HepG2 (cell line): ENCODE measurements around the gene ARFGEF2. TPM values are rescaled to one million over a fixed set of nuclear protein-coding genes. Genes with fewer than 3 reads are reported as not detected.

Experiments used
- AGO2 ChIP-seq: fragments of 200-400 bp; formaldehyde crosslinking; optimal IDR thresholded peaks from 2 replicates; pipeline ENCODE3; 2017; ENCODE audit warnings: mild to moderate bottlenecking, low read depth, low read length, moderate library complexity
- BCL6 ChIP-seq: IDR thresholded peaks from 2 replicates; pipeline ENCODE4 v1.6.1; 2016; ENCODE audit warnings: missing genetic modification reagents, missing compliant biosample characterization
- CSRNP2 ChIP-seq: sonication (generic); formaldehyde crosslinking; conservative IDR thresholded peaks from 2 replicates; pipeline ENCODE4 v1.8.0; 2022; ENCODE audit warnings: low read depth, missing genetic modification reagents
- DPF2 ChIP-seq: sonication (generic); formaldehyde crosslinking; IDR thresholded peaks from 2 replicates; pipeline ENCODE4 v1.4.0; 2020; ENCODE audit warnings: mild to moderate bottlenecking, low read depth, missing genetic modification reagents, borderline replicate concordance
- ERF ChIP-seq: IDR thresholded peaks from 2 replicates; pipeline ENCODE4 v1.6.1; 2018; ENCODE audit warnings: missing biosample characterization, missing genetic modification reagents
- FOXP4 ChIP-seq: sonication (generic); formaldehyde crosslinking; IDR thresholded peaks from 2 replicates; pipeline ENCODE4 v1.4.0; 2020; ENCODE audit warnings: missing genetic modification reagents
- HDAC1 ChIP-seq: sonication (generic); formaldehyde crosslinking; IDR thresholded peaks from 2 replicates; pipeline ENCODE4 v1.5.1; 2020; ENCODE audit warnings: mild to moderate bottlenecking, missing genetic modification reagents
- HNF4A ChIP-seq: sonication (generic); formaldehyde crosslinking; IDR thresholded peaks from 2 replicates; pipeline ENCODE4 v1.4.0; 2020; ENCODE audit warnings: missing genetic modification reagents
- HNRNPUL1 ChIP-seq: fragments of 200-400 bp; formaldehyde crosslinking; IDR thresholded peaks from 2 replicates; pipeline ENCODE4 v1.6.1; 2017; ENCODE audit warnings: low read depth, mild to moderate bottlenecking, low read length, moderate library complexity
- MLX ChIP-seq: IDR thresholded peaks from 2 replicates; pipeline ENCODE4 v1.6.1; 2016
- SIN3B ChIP-seq: fragments of 150-350 bp; IDR thresholded peaks from 2 replicates; pipeline ENCODE4 v1.6.1; 2014; ENCODE audit warnings: low read length
- SMYD3 ChIP-seq: sonication (generic); formaldehyde crosslinking; IDR thresholded peaks from 2 replicates; pipeline ENCODE4 v1.8.1; 2023; ENCODE audit warnings: mild to moderate bottlenecking, missing genetic modification reagents
- ZC3H4 ChIP-seq: sonication (generic); formaldehyde crosslinking; IDR thresholded peaks from 2 replicates; pipeline ENCODE4 v1.4.0; 2020; ENCODE audit warnings: missing genetic modification reagents, borderline replicate concordance
- ZMYM2 ChIP-seq: sonication (generic); formaldehyde crosslinking; IDR thresholded peaks from 2 replicates; pipeline ENCODE4 v1.8.0; 2022; ENCODE audit warnings: mild to moderate bottlenecking, missing genetic modification reagents
- ZNF138 ChIP-seq: sonication (generic); formaldehyde crosslinking; IDR thresholded peaks from 2 replicates; pipeline ENCODE4 v1.5.0; 2020; ENCODE audit warnings: mild to moderate bottlenecking, low read depth, missing genetic modification reagents
- ZNF546 ChIP-seq: sonication (generic); formaldehyde crosslinking; conservative IDR thresholded peaks from 2 replicates; pipeline ENCODE4 v1.8.1; 2023; ENCODE audit warnings: mild to moderate bottlenecking, missing genetic modification reagents
- ZNF720 ChIP-seq: sonication (generic); formaldehyde crosslinking; IDR thresholded peaks from 2 replicates; pipeline ENCODE4 v1.4.0; 2020; ENCODE audit warnings: missing genetic modification reagents
- ZNF724P ChIP-seq: sonication (generic); formaldehyde crosslinking; IDR thresholded peaks from 2 replicates; pipeline ENCODE4 v1.8.0; 2022; ENCODE audit warnings: missing genetic modification reagents, borderline replicate concordance
- ZNF761 ChIP-seq: sonication (generic); formaldehyde crosslinking; conservative IDR thresholded peaks from 2 replicates; pipeline ENCODE4 v1.4.0; 2020; ENCODE audit warnings: mild to moderate bottlenecking, missing genetic modification reagents
- ZNF782 ChIP-seq: sonication (generic); formaldehyde crosslinking; IDR thresholded peaks from 2 replicates; pipeline ENCODE4 v1.4.0; 2020; ENCODE audit warnings: missing genetic modification reagents, mild to moderate bottlenecking, borderline replicate concordance
- polyA plus RNA-seq, 8 experiments: library from polyadenylated mRNA; depleted of rRNA in 3 of 8; stranded (reverse) in 7 of 8; unstranded in 1 of 8; fragments of >200 nt; fragmentation: Illumina TruSeq in 4 of 8; extraction: Trizol in 4 of 8; gene quantifications; 2 replicates each; pipeline versions ENCODE4 v1.2.1 to v1.2.3, GENCODE V29; 2011 to 2016; ENCODE audit warnings: low read depth in 4 of 8, missing spikeins in 1 of 8, mixed read lengths in 1 of 8; ENCODE audit not compliant: insufficient read depth in 1 of 8
- total RNA-seq, 5 experiments: library from RNA; depleted of rRNA; stranded (reverse); fragments of >200 nt; fragmentation: Illumina TruSeq; extraction: Trizol; gene quantifications; 2 replicates each; pipeline ENCODE4 v1.2.3, GENCODE V29; 2016; ENCODE audit warnings: low read depth in 1 of 5

Gene ARFGEF2
- total and polyA plus RNA-seq, 2 of the 13 experiments (the other 11 are each of a cell fraction or from before 2014, with no cell fraction given): 44.0 to 60.8 TPM

DNA sequence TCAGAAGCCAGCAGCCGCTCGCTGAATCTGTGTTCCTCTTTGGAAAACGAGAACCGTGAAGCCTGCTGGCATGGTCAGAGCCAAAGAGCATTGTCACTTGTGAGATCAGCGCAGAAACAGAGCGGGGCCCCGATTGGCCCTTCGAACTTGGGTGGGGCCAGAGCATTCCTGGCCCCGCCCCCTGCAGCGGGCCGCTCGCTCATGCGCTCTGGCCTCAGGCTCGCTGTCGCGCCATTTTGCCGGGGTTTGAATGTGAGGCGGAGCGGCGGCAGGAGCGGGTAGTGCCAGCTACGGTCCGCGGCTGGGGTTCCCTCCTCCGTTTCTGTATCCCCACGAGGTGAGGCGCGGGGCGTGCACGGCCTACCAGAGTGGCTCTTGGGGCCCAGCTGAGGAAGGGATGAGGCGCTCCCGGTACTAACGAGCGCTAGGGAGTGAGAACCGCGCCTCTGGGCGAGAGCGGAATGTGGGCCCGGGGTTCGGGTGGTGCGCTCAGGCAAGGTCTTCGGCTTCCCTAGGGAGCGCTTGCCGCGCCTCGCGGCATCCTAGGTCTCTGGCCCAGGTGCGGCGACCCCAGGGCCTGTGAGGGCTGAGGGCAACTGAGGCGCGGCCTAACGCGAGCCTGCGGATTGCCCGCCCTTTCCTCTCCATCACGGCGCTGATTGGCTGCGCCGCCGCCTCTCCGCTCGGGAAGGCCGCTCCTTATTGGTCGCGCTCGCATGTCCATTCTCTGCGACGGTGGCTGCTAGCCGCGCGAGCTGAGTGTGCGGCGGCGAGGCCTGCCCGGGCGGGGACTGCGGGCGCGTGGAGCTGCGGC is 124.8 kb downstream of the ARFGEF2 start, which contains the start of gene CSE1L (continued):
- TF ChIP-seq BCL6 (CRISPR knock-in tag) (peak; percentile 22), ERF (CRISPR knock-in tag) (peak; percentile 62), CSRNP2 (CRISPR knock-in tag) (0 out of 2 replicates have a peak, but pooled peaks have one; percentile 57), HDAC1 (CRISPR knock-in tag) (peak; percentile 99), MLX (CRISPR knock-in tag) (peak; percentile 72; the same call in 1 of the 2 replicates), AGO2 (peak; percentile 100), ZNF546 (CRISPR knock-in tag) (peak; percentile 50), SMYD3 (CRISPR knock-in tag) (peak; percentile 63), HNF4A (no peak; the same call in 1 of the 2 replicates), ZNF761 (CRISPR knock-in tag) (0 out of 2 replicates have a peak, but pooled peaks have one; percentile 58), ZMYM2 (CRISPR knock-in tag) (no peak), ZNF138 (peak; percentile 92), SIN3B (peak; percentile 82), ZNF782 (CRISPR knock-in tag) (peak; percentile 23; the same call in 1 of the 2 replicates), HNRNPUL1 (no peak), ZNF720 (CRISPR knock-in tag) (0 out of 2 replicates have a peak, but pooled peaks have one; percentile 78), ZC3H4 (CRISPR knock-in tag) (peak; percentile 67; the same call in 1 of the 2 replicates), DPF2 (CRISPR knock-in tag) (peak; percentile 45; the same call in 1 of the 2 replicates), FOXP4 (CRISPR knock-in tag) (0 out of 2 replicates have a peak, but pooled peaks have one; percentile 9), ZNF724P (CRISPR knock-in tag) (peak; percentile 97)
